Measurements from ENCODE around the gene KLK12. TPM values are rescaled to one million over a fixed set of nuclear protein-coding genes. Genes with fewer than 3 reads are reported as not detected.
A peak's percentile ranks its signal among the peaks of the same experiment; 100 is the strongest.

KLK12 gene
- total and polyA plus RNA-seq, 5 donors from 2014 or later: not detected

DNA sequence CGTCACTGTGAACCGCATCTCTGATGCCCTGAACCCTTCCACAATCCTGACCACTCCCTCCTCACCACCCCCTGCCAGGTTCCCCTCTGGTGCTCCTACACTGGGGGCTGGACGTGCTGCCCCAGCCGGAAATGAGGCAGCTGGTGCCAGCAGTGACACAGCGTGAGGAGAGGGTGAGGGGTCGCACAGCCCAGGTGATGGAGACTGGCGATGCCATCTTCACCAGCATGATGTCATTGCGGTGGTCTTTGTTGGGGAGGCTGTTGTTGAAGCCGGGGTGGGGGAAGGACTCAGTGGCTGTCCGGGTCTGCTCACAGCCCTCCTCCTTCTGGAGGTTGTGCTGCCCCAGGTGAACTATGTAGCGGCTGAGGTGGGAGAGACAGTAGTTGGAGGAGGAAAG lies 10.9 kb downstream of the KLK12 start:
- H3K4me3 Mint-ChIP-seq: no peak overlapping the region
- DNase-seq: no peak
- no peak overlapping the region for H3K27ac ChIP-seq (ENCODE audit: insufficient read depth, low read length, poor library complexity, severe bottlenecking)
- H3K36me3 ChIP-seq (ENCODE audit: control insufficient read depth, insufficient read depth, low read length): no peaks in the 10 kb centered on the region
- no peaks in the 10 kb centered on the region for H3K9me3 ChIP-seq (ENCODE audit: control insufficient read depth in 2 of 2, low read length in 2 of 2)
- no peaks in the 10 kb centered on the region for H3K27me3 ChIP-seq (ENCODE audit: control insufficient read depth, insufficient read depth, low read length)
- peaks cover 0 to 8% (median 4%) of the 10 kb centered on the region in 4 donors for H3K4me1 Mint-ChIP-seq
- no peaks in the 10 kb centered on the region for H3K9me3 Mint-ChIP-seq
- no peak for ATAC-seq (ENCODE audit: low read depth in 2 of 2)
- H3K27me3 Mint-ChIP-seq: peaks cover 46% of the 10 kb centered on the region
- no peak overlapping the region for H3K27ac Mint-ChIP-seq
- no peaks in the 10 kb centered on the region for H3K4me1 ChIP-seq (ENCODE audit: control insufficient read depth, insufficient read depth, low read length, poor library complexity, severe bottlenecking)
- no peaks in the 10 kb centered on the region for H3K36me3 Mint-ChIP-seq
- no peak overlapping the region for H3K4me3 ChIP-seq (ENCODE audit: low read depth, low read length)

DNA sequence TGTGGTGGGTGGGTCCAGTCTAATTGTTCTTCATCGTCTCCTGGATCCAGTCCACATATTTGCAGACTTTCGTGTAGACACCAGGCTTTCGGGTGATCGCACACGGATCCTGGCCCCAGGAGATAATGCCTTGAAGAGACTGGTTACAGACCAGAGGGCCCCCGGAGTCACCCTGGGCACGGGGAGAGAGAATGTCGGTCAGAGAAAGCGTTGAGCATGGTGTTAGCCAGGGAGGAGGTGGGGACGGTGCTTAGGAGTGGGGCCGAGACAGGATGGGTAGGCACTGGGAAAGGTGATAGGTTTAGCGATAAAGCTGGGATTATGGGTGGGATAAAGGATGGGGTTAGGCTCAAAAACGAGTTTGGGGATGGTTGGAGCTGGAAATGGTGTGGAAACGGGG lies 12.3 kb downstream of the KLK12 start:
- H3K4me3 Mint-ChIP-seq: no peak overlapping the region
- H3K9me3 Mint-ChIP-seq: peaks cover 0 to 1% (median 0%) of the 10 kb centered on the region in 7 donors
- H3K36me3 Mint-ChIP-seq: no peaks in the 10 kb centered on the region
- Histone ChIP-seq H3K4me3 (ENCODE audit: low read depth, low read length) (no peak overlapping the region), H3K36me3 (ENCODE audit: control insufficient read depth, insufficient read depth, low read length) (no peaks in the 10 kb centered on the region), H3K9me3 (ENCODE audit: control insufficient read depth in 2 of 2, low read length in 2 of 2) (no peaks in the 10 kb centered on the region), H3K27ac (ENCODE audit: insufficient read depth, low read length, poor library complexity, severe bottlenecking) (no peak overlapping the region), H3K4me1 (ENCODE audit: control insufficient read depth, insufficient read depth, low read length, poor library complexity, severe bottlenecking) (peaks cover 4% of the 10 kb centered on the region), H3K27me3 (ENCODE audit: control insufficient read depth, insufficient read depth, low read length) (no peaks in the 10 kb centered on the region)
- H3K4me1 Mint-ChIP-seq: peaks cover 0 to 16% (median 9%) of the 10 kb centered on the region in 4 donors
- ATAC-seq (ENCODE audit: low read depth in 2 of 2) (no peak), DNase-seq (no peak)
- H3K27me3 Mint-ChIP-seq: peaks cover 52% of the 10 kb centered on the region
- no peak overlapping the region for H3K27ac Mint-ChIP-seq

DNA sequence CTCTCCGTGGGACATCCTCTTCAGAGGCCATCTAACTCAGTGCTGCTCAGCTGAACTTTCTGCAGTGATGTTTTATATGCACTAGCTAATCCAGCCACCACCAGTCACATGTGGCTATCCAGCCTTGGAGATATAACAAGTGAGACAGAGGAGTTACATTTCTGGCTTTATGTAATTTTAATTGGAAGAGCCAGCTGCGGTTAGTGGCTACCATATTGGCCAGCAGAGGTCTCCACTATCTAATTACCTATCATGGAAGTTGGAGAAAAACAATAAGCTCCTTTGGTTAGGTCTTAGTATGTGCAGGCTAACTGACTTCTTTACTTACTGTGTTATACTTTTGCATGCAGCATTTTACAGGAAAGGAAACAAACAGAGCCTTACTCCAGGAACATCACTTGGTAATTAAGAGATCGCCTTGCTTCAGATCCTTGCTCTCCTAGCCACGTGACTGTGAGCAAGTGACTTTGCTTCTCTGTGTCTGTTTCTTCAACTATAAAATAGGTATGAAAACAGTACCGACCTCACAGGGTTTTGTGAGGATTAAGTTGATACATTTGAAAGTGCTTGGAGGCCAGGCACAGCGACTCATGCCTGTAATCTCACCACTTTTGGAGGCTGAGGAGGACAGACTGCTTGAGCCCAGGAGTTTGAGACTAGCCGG lies 13.7 kb downstream of the KLK12 start:
- Histone ChIP-seq H3K27ac (ENCODE audit: insufficient read depth, low read length, poor library complexity, severe bottlenecking) (no peak overlapping the region), H3K4me1 (ENCODE audit: control insufficient read depth, insufficient read depth, low read length, poor library complexity, severe bottlenecking) (peaks cover 11% of the 10 kb centered on the region), H3K36me3 (ENCODE audit: control insufficient read depth, insufficient read depth, low read length) (no peaks in the 10 kb centered on the region), H3K27me3 (ENCODE audit: control insufficient read depth, insufficient read depth, low read length) (no peaks in the 10 kb centered on the region), H3K9me3 (ENCODE audit: control insufficient read depth in 2 of 2, low read length in 2 of 2) (no peaks in the 10 kb centered on the region), H3K4me3 (ENCODE audit: low read depth, low read length) (no peak overlapping the region)
- Mint-ChIP-seq H3K36me3 (no peaks in the 10 kb centered on the region), H3K4me1 (peaks cover 0 to 26% (median 10%) of the 10 kb centered on the region in 4 donors), H3K27me3 (peaks cover 58% of the 10 kb centered on the region), H3K27ac (no peak overlapping the region), H3K9me3 (peaks cover 0 to 6% (median 0%) of the 10 kb centered on the region in 7 donors), H3K4me3 (no peak overlapping the region)
- no peak for ATAC-seq (ENCODE audit: low read depth in 2 of 2)
- DNase-seq: peak in 2 of 3 donors; percentile 11 to 40

DNA sequence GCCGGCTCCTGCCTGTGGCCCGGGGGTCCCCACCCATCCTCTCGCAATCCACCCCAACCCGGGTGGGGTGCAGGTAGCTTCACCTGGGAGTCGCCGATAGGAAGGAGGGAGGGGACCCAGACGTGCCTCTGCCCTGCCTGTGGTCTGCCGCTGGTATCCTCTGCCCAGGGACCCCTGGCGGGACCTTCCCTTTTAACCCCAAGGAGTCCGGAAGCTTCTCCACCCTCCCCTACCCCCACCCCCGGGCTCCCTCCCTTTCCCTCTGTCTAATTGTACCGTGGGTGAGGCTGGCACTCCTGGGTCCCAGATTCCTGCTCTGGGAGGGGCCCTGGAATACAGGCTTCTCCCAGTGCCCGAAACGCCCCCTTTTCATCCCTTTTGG lies 15.3 kb downstream of the KLK12 start, which contains the start of gene KLK10:
TSS of gene KLK10 (minus strand) at position 166 of the 382 bp plus-strand sequence. CDS start 579 bp downstream, outside the sequence.
- peaks cover 0 to 30% (median 10%) of the 10 kb centered on the region in 4 donors for H3K4me1 Mint-ChIP-seq

DNA sequence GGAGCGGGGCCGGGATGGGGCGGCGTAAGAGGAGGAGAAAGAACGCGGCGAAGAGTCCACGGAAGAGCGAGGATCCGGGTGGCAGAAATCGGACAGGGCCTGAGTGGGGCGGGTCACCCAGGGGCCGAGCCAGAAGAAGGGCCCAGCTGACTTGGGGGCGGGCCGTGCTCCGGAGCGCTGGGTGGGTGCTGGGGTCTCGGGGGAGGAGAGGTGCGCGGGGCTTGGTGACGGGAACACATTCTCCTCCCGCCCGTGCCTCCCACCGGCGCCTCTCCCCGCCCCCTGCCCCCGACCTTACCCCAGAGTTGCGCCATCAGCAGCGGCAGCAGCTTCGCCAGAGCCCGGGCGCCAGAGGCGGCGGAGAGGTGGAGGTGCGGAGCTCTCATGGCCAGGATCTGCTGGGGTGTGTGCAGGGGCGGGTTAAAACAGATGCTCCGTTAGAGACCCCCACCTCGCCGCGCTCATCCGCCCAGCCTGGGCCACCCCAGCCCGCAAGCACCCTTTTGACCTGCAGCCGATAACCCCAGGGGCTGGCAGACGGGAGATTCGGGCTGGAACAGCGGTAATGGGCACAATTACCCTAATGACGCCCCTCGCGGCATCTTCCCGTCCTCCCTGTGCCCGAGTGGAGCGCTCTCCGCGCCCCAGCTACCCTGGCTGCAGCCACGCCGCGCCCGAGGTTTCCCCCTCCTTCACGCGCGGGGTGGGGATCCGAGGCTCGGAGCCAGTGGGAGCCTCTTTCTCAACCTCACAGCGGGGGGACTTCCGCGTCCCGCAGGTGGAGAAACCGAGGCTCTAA lies 15.9 kb downstream of the KLK12 start:
- ATAC-seq (ENCODE audit: low read depth in 2 of 2) (no peak), DNase-seq (no peak)
- H3K36me3 Mint-ChIP-seq: no peaks in the 10 kb centered on the region
- no peak overlapping the region for H3K4me3 ChIP-seq (ENCODE audit: low read depth, low read length)
- H3K4me1 Mint-ChIP-seq: peaks cover 0 to 34% (median 10%) of the 10 kb centered on the region in 4 donors
- peak overlapping the region in 2 of 4 donors; percentile 11 to 81 for H3K4me3 Mint-ChIP-seq
- H3K27ac ChIP-seq (ENCODE audit: insufficient read depth, low read length, poor library complexity, severe bottlenecking): no peak overlapping the region
- H3K27me3 Mint-ChIP-seq: peaks cover 73% of the 10 kb centered on the region
- H3K9me3 ChIP-seq (ENCODE audit: control insufficient read depth in 2 of 2, low read length in 2 of 2): no peaks in the 10 kb centered on the region
- peaks cover 0 to 6% (median 0%) of the 10 kb centered on the region in 7 donors for H3K9me3 Mint-ChIP-seq
- peaks cover 11% of the 10 kb centered on the region for H3K4me1 ChIP-seq (ENCODE audit: control insufficient read depth, insufficient read depth, low read length, poor library complexity, severe bottlenecking)
- no peaks in the 10 kb centered on the region for H3K27me3 ChIP-seq (ENCODE audit: control insufficient read depth, insufficient read depth, low read length)
- H3K27ac Mint-ChIP-seq: no peak overlapping the region
- no peaks in the 10 kb centered on the region for H3K36me3 ChIP-seq (ENCODE audit: control insufficient read depth, insufficient read depth, low read length)

More for the DNA sequence above, 15.3 kb downstream of the KLK12 start, which contains the start of gene KLK10:
- no peak for DNase-seq
- Mint-ChIP-seq H3K9me3 (peaks cover 0 to 6% (median 0%) of the 10 kb centered on the region in 7 donors), H3K27me3 (peaks cover 67% of the 10 kb centered on the region), H3K4me3 (peak within 1 kb of the TSS in 2 of 4 donors; percentile 11 to 81), H3K27ac (no peak within 1 kb of the TSS), H3K36me3 (no peaks in the 10 kb centered on the region)
- ATAC-seq (ENCODE audit: low read depth in 2 of 2): no peak
- Histone ChIP-seq H3K36me3 (ENCODE audit: control insufficient read depth, insufficient read depth, low read length) (no peaks in the 10 kb centered on the region), H3K4me1 (ENCODE audit: control insufficient read depth, insufficient read depth, low read length, poor library complexity, severe bottlenecking) (peaks cover 11% of the 10 kb centered on the region), H3K27me3 (ENCODE audit: control insufficient read depth, insufficient read depth, low read length) (no peaks in the 10 kb centered on the region), H3K9me3 (ENCODE audit: control insufficient read depth in 2 of 2, low read length in 2 of 2) (no peaks in the 10 kb centered on the region), H3K4me3 (ENCODE audit: low read depth, low read length) (no peak within 1 kb of the TSS), H3K27ac (ENCODE audit: insufficient read depth, low read length, poor library complexity, severe bottlenecking) (no peak within 1 kb of the TSS)

DNA sequence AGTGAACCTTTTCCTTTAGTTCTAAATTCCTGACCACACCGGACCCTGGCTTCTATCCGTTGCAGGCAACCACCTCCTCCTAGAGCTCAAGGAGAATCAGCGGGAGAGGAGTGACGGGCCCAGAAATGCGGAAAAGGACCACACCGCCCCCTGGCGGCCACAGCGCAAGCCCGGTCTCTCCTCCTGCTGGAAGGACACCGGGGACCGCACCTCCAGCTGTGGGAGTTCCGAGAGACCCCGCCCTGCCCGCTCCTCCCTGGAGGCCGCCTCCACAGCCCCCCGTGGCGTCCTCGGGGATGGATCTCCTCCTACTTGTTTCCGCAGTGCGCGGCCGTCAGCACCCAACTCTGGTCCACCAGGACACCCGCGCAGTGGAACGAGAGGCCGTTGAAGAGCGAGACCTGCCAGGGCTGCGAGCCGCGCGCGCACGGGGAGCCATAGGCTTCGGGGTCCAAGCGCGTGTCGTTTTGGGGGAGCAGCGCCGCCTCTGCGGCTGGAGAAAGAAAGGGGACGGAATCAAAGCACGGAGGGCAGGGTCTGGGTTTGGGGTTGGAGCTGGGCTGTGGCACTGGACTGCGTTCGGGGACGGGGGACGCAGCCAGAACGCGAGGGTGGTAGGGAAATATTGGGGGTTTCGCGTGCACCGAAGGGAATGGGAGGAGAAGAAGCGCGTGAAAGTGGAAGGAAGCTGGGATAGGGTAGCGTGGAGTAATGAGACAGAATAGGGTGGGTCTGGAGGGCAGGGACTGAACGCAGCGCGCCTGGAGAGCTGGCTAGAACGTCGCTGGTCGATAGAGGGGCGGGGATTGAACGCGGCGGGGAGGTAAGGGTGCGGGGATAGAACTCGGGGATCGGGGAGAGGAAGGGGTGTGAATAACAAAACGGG lies 17.8 kb downstream of the KLK12 start:
- no peak overlapping the region for H3K27ac Mint-ChIP-seq
- H3K27me3 Mint-ChIP-seq: peaks cover 73% of the 10 kb centered on the region
- Histone ChIP-seq H3K4me1 (ENCODE audit: control insufficient read depth, insufficient read depth, low read length, poor library complexity, severe bottlenecking) (peaks cover 11% of the 10 kb centered on the region), H3K36me3 (ENCODE audit: control insufficient read depth, insufficient read depth, low read length) (no peaks in the 10 kb centered on the region), H3K4me3 (ENCODE audit: low read depth, low read length) (no peak overlapping the region), H3K9me3 (ENCODE audit: control insufficient read depth in 2 of 2, low read length in 2 of 2) (no peaks in the 10 kb centered on the region), H3K27me3 (ENCODE audit: control insufficient read depth, insufficient read depth, low read length) (no peaks in the 10 kb centered on the region), H3K27ac (ENCODE audit: insufficient read depth, low read length, poor library complexity, severe bottlenecking) (no peak overlapping the region)
- H3K4me1 Mint-ChIP-seq: peaks cover 0 to 34% (median 10%) of the 10 kb centered on the region in 4 donors
- peak in 1 of 3 donors; percentile 56 for DNase-seq
- H3K36me3 Mint-ChIP-seq: no peaks in the 10 kb centered on the region
- H3K4me3 Mint-ChIP-seq: peak overlapping the region in 2 of 4 donors; percentile 66 to 74
- peaks cover 0 to 6% (median 0%) of the 10 kb centered on the region in 7 donors for H3K9me3 Mint-ChIP-seq
- no peak for ATAC-seq (ENCODE audit: low read depth in 2 of 2)

DNA sequence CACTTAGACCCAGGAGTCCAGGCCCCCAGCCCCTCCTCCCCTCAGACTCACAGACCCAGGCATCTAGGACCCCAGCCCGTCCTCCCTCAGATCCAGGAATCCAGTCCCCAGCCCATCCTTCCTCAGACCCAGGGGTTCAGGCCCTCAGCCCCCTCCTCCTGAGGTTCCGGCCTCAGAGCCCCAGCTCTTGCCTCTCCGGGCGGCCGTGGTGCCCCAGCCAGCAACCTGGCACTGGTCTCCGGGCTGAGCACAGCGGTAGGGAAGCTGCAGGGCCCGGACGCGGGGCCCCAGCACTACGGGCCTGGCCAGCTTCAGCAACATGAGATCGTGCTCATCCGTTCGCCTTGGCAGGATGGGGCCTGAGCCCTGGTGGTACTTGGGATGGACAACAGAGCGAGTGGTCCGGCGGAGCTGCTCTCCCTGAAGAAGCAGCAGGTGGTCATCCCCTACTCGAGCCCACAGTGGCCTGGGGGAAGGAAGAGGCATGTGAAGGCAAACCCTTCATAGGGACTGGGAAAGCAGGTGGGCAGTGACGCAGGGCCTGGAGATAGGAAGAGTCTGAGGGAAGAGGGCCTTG lies 19.0 kb downstream of the KLK12 start:
- Histone ChIP-seq H3K27me3 (ENCODE audit: control insufficient read depth, insufficient read depth, low read length) (no peaks in the 10 kb centered on the region), H3K4me3 (ENCODE audit: low read depth, low read length) (no peak overlapping the region), H3K4me1 (ENCODE audit: control insufficient read depth, insufficient read depth, low read length, poor library complexity, severe bottlenecking) (peaks cover 11% of the 10 kb centered on the region), H3K36me3 (ENCODE audit: control insufficient read depth, insufficient read depth, low read length) (no peaks in the 10 kb centered on the region), H3K9me3 (ENCODE audit: control insufficient read depth in 2 of 2, low read length in 2 of 2) (no peaks in the 10 kb centered on the region), H3K27ac (ENCODE audit: insufficient read depth, low read length, poor library complexity, severe bottlenecking) (no peak overlapping the region)
- DNase-seq (no peak), ATAC-seq (ENCODE audit: low read depth in 2 of 2) (no peak)
- Mint-ChIP-seq H3K36me3 (no peaks in the 10 kb centered on the region), H3K9me3 (peaks cover 0 to 6% (median 0%) of the 10 kb centered on the region in 7 donors), H3K4me3 (no peak overlapping the region), H3K27ac (peak overlapping the region in 1 of 3 donors; percentile 35), H3K27me3 (peaks cover 66% of the 10 kb centered on the region), H3K4me1 (peaks cover 0 to 30% (median 6%) of the 10 kb centered on the region in 4 donors)
